GM23338 (cell line): ENCODE data around the gene DGKD. TPM values are rescaled to one million over a fixed set of nuclear protein-coding genes. Genes with fewer than 3 reads are reported as not detected.

Experiments
- ATAC-seq: fragments of 200-7000 bp; cut with Tn5 transposase; 3 replicates; pipeline ENCODE4 v1.9.1; 2020
- DNase-seq: peaks from one replicate; pipeline ENCODE4 v3.0.0-alpha.2; 2015; ENCODE audit warnings: low spot score
- H2AFZ ChIP-seq: fragments of 200-600 bp; sonication (generic); 2 replicates; pipeline ENCODE4 v1.8.0; 2016; ENCODE audit warnings: antibody characterized with exemption, mild to moderate bottlenecking, moderate library complexity
- H3F3A ChIP-seq: fragments of 200-600 bp; sonication (generic); replicated peaks from 2 replicates; pipeline ENCODE4 v1.8.0; 2017; ENCODE audit warnings: antibody characterized with exemption, mixed run types, low read depth
- H3K27ac ChIP-seq: fragments of 200-600 bp; sonication (generic); 2 replicates; pipeline ENCODE4 v1.6.1; 2016; ENCODE audit warnings: low read depth
- H3K27me3 ChIP-seq: fragments of 200-600 bp; sonication (generic); 2 replicates; pipeline ENCODE4 v1.8.0; 2016; ENCODE audit warnings: mild to moderate bottlenecking, mixed run types, moderate library complexity; ENCODE audit not compliant: insufficient read depth
- H3K36me3 ChIP-seq: fragments of 200-600 bp; sonication (generic); 2 replicates; pipeline ENCODE4 v1.8.0; 2016; ENCODE audit warnings: mild to moderate bottlenecking; ENCODE audit not compliant: insufficient read depth
- H3K4me1 ChIP-seq: fragments of 200-600 bp; sonication (generic); 2 replicates; pipeline ENCODE4 v1.8.0; 2016; ENCODE audit warnings: mild to moderate bottlenecking, moderate library complexity; ENCODE audit not compliant: insufficient read depth
- H3K4me2 ChIP-seq: fragments of 200-600 bp; sonication (generic); 2 replicates; pipeline ENCODE4 v1.7.1; 2017; ENCODE audit warnings: mixed run types
- H3K4me3 ChIP-seq: fragments of 200-600 bp; sonication (generic); 2 replicates; pipeline ENCODE4 v1.6.1; 2016; ENCODE audit warnings: mixed run types
- H3K79me2 ChIP-seq: fragments of 200-600 bp; sonication (generic); replicated peaks from 2 replicates; pipeline ENCODE4 v1.8.0; 2017; ENCODE audit warnings: mild to moderate bottlenecking; ENCODE audit not compliant: insufficient read depth
- H3K9me2 ChIP-seq: fragments of 200-600 bp; sonication (generic); 2 replicates; pipeline ENCODE4 v1.8.0; 2017; ENCODE audit not compliant: insufficient read depth
- H4K20me1 ChIP-seq: fragments of 200-600 bp; sonication (generic); replicated peaks from 2 replicates; pipeline ENCODE4 v1.8.0; 2017; ENCODE audit warnings: mild to moderate bottlenecking; ENCODE audit not compliant: insufficient read depth
- H3K27ac Mint-ChIP-seq: 2 replicates; pipeline ENCODE4 v1.8.0; 2020; ENCODE audit warnings: inconsistent platforms, mild to moderate bottlenecking, moderate library complexity, mixed read lengths
- H3K27me3 Mint-ChIP-seq: 3 replicates; pipeline ENCODE4 v1.8.0; 2022; ENCODE audit warnings: low read depth, mild to moderate bottlenecking, moderate library complexity, mixed read lengths, inconsistent platforms; ENCODE audit not compliant: insufficient read depth, poor library complexity
- H3K36me3 Mint-ChIP-seq: 3 replicates; pipeline ENCODE4 v1.8.0; 2021; ENCODE audit warnings: low read depth, mild to moderate bottlenecking, inconsistent platforms, moderate library complexity, mixed read lengths
- H3K4me1 Mint-ChIP-seq: 3 replicates; pipeline ENCODE4 v1.8.0; 2020; ENCODE audit warnings: mild to moderate bottlenecking, inconsistent platforms, mixed read lengths
- H3K4me3 Mint-ChIP-seq: 3 replicates; pipeline ENCODE4 v1.8.0; 2021; ENCODE audit warnings: moderate library complexity, mild to moderate bottlenecking, inconsistent platforms, mixed read lengths
- H3K9me3 Mint-ChIP-seq: 3 replicates; pipeline ENCODE4 v1.8.0; 2020; ENCODE audit warnings: moderate library complexity, mild to moderate bottlenecking, inconsistent platforms, mixed read lengths
- CREB1 ChIP-seq: fragments of 250-450 bp; sonication (Bioruptor Pico); IDR thresholded peaks from 2 replicates; pipeline ENCODE4 v1.5.0; 2020; ENCODE audit warnings: low read depth, mild to moderate bottlenecking, moderate library complexity
- CTCF ChIP-seq, 2 experiments: fragments of 200-600 bp in 1 of 2; sonication (generic) in 1 of 2; conservative IDR thresholded peaks; 2 replicates each; pipeline versions ENCODE4 v1.5.1 to v1.6.1; 2016 to 2017; ENCODE audit warnings: antibody characterized with exemption in 2 of 2, low read depth in 2 of 2, mild to moderate bottlenecking in 2 of 2, moderate library complexity in 1 of 2
- EZH2 ChIP-seq: fragments of 200-600 bp; sonication (generic); IDR thresholded peaks from one replicate; pipeline ENCODE4 v1.8.0; 2017; ENCODE audit warnings: antibody characterized with exemption, mild to moderate bottlenecking, low read depth; ENCODE audit not compliant: unreplicated experiment
- EZH2phosphoT487 ChIP-seq: fragments of 200-600 bp; sonication (generic); IDR thresholded peaks from one replicate; pipeline ENCODE4 v1.8.1; 2018; ENCODE audit warnings: antibody characterized with exemption; ENCODE audit not compliant: unreplicated experiment
- JUNB ChIP-seq: IDR thresholded peaks from one replicate; pipeline ENCODE4 v1.6.1; 2016; ENCODE audit warnings: antibody characterized with exemption; ENCODE audit not compliant: unreplicated experiment
- STAT1 ChIP-seq: IDR thresholded peaks from one replicate; pipeline ENCODE4 v1.6.1; 2016; ENCODE audit warnings: antibody characterized with exemption; ENCODE audit not compliant: unreplicated experiment
- ZNF331 ChIP-seq: fragments of 250-450 bp; sonication (Bioruptor Pico); IDR thresholded peaks from 2 replicates; pipeline ENCODE4 v1.5.0; 2020; ENCODE audit warnings: low read depth, mild to moderate bottlenecking, moderate library complexity
- ZNF462 ChIP-seq: fragments of 250-450 bp; sonication (Bioruptor Pico); IDR thresholded peaks from 2 replicates; pipeline ENCODE4 v1.5.0; 2020; ENCODE audit warnings: mild to moderate bottlenecking, moderate library complexity
- polyA plus RNA-seq: library from polyadenylated mRNA; unstranded; fragments of >200 nt; fragmentation: Nextera tagmentation; extraction: Ambion mirVana; gene quantifications from 2 replicates; pipeline ENCODE4 v1.2.1, GENCODE V29; 2016
- total RNA-seq: library from RNA; depleted of rRNA; stranded (reverse); fragments of >200 nt; shearing (Covaris generic); gene quantifications from 2 replicates; pipeline ENCODE4 v1.2.3, GENCODE V29; 2014

DGKD gene
- total and polyA plus RNA-seq, 2 experiments from 2014 or later, result 11.1 to 23.4 TPM

- ATAC-seq, result peak; percentile 58; the same call in 2 of the 3 replicates
- no peak overlapping the region for H3K4me3 ChIP-seq
These were observed 6.5 kb downstream of the DGKD start for GRCh38 chr2:233360771-233361176.

GRCh38 chr2:233361297-233361696, 7.0 kb downstream of the DGKD start:
- H3K9me3 Mint-ChIP-seq, result no peaks in the 10 kb centered on the region
- Histone ChIP-seq H3K4me1 (no peaks in the 10 kb centered on the region), H3F3A (no peaks in the 10 kb centered on the region), H4K20me1 (peaks cover 10% of the 10 kb centered on the region), H3K4me3 (no peak overlapping the region), H3K36me3 (0 out of 2 replicates have a peak, but pooled peaks cover 3% of the 10 kb centered on the region), H2AFZ (no peak overlapping the region), H3K9me2 (no peaks in the 10 kb centered on the region), H3K27ac (no peak overlapping the region), H3K27me3 (0 out of 2 replicates have a peak, but pooled peaks cover 2% of the 10 kb centered on the region), H3K4me2 (no peak overlapping the region), H3K79me2 (peaks cover 65% of the 10 kb centered on the region)
- ATAC-seq, result no peak
- peaks cover 8% of the 10 kb centered on the region for H3K4me1 Mint-ChIP-seq
- DNase-seq, result no peak
- no peaks in the 10 kb centered on the region for H3K36me3 Mint-ChIP-seq
- peaks cover 3% of the 10 kb centered on the region for H3K27me3 Mint-ChIP-seq
- no peak overlapping the region for H3K4me3 Mint-ChIP-seq
- no peak overlapping the region for H3K27ac Mint-ChIP-seq
- TF ChIP-seq ZNF331 (CRISPR knock-in tag) (no peak), JUNB (no peak), ZNF462 (CRISPR knock-in tag) (no peak), CTCF (conservative IDR thresholded peaks at IDR 0.05; ENCODE audit: low read depth in 2 of 2) (no peak), EZH2 (no peak), STAT1 (no peak), EZH2phosphoT487 (no peak)

More at GRCh38 chr2:233360771-233361176, 6.5 kb downstream of the DGKD start:
- TF ChIP-seq CREB1 (no peak), CTCF (conservative IDR thresholded peaks at IDR 0.05; ENCODE audit: low read depth in 2 of 2) (no peak), EZH2phosphoT487 (no peak)
- H3K27ac Mint-ChIP-seq, result no peak overlapping the region
- H3K9me3 Mint-ChIP-seq, result no peaks in the 10 kb centered on the region
- Histone ChIP-seq H3K36me3 (0 out of 2 replicates have a peak, but pooled peaks cover 3% of the 10 kb centered on the region), H4K20me1 (peaks cover 15% of the 10 kb centered on the region), H3F3A (no peaks in the 10 kb centered on the region), H3K9me2 (no peaks in the 10 kb centered on the region), H2AFZ (no peak overlapping the region), H3K27me3 (peaks cover 7% of the 10 kb centered on the region), H3K79me2 (peaks cover 71% of the 10 kb centered on the region), H3K4me1 (no peaks in the 10 kb centered on the region), H3K27ac (no peak overlapping the region), H3K4me2 (no peak overlapping the region)
- H3K4me1 Mint-ChIP-seq, result peaks cover 14% of the 10 kb centered on the region
- no peaks in the 10 kb centered on the region for H3K36me3 Mint-ChIP-seq
- peak; percentile 33 for DNase-seq
- peaks cover 3% of the 10 kb centered on the region for H3K27me3 Mint-ChIP-seq
- no peak overlapping the region for H3K4me3 Mint-ChIP-seq
